HG03521 (cell line): ENCODE data around the gene MEF2B.
"Not testable (repeated sequence)": the region's sequence is repeated elsewhere in the genome, so short reads cannot be mapped to it uniquely, and the experiment has no call there.

Experiments used
- ATAC-seq: cut with Tn5 transposase; IDR thresholded peaks from one replicate; pipeline ENCODE4 v1.9.1; 2021; ENCODE audit warnings: mild to moderate bottlenecking, moderate library complexity; ENCODE audit not compliant: unreplicated experiment

Gene MEF2B

DNA sequence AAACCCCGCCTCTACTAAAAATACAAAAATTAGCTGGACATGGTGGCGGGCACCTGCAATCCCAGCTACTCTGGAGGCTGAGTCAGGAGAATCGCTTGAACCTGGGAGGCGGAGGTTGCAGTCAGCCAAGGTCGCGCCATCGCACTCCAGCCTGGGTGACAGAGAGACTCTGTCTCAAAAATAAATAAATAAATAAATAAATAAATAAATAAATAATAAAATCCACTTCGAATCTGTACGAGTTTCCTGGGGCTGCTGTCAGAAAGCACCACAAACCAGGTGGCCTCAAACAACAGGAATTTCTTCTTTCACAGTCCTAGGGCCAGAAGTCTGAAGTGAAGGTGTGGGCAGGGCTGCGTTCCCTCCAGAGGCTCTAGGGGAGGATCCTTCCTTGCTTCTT is 67.5 kb downstream of the MEF2B start:
- ATAC-seq, result not testable (repeated sequence)

DNA sequence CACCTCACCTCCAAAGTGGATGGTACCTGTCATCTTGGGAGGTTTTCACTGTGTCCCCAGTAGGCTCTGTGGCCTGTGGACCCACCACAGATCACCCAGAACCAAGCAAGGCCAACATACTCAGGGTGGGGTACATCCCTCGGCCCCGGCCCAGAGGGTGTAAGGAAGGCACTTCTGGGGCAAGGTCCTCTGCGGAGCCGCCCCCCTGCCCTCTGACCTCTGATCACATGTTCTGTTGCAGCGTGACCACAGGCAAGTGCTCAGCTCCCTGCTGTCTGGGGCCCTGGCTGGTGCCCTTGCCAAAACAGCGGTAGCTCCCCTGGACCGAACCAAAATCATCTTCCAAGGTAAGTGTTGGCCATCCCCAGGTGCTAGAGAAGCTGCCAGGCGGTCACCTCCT is 68.5 kb downstream of the MEF2B start:
- no peak for ATAC-seq

DNA sequence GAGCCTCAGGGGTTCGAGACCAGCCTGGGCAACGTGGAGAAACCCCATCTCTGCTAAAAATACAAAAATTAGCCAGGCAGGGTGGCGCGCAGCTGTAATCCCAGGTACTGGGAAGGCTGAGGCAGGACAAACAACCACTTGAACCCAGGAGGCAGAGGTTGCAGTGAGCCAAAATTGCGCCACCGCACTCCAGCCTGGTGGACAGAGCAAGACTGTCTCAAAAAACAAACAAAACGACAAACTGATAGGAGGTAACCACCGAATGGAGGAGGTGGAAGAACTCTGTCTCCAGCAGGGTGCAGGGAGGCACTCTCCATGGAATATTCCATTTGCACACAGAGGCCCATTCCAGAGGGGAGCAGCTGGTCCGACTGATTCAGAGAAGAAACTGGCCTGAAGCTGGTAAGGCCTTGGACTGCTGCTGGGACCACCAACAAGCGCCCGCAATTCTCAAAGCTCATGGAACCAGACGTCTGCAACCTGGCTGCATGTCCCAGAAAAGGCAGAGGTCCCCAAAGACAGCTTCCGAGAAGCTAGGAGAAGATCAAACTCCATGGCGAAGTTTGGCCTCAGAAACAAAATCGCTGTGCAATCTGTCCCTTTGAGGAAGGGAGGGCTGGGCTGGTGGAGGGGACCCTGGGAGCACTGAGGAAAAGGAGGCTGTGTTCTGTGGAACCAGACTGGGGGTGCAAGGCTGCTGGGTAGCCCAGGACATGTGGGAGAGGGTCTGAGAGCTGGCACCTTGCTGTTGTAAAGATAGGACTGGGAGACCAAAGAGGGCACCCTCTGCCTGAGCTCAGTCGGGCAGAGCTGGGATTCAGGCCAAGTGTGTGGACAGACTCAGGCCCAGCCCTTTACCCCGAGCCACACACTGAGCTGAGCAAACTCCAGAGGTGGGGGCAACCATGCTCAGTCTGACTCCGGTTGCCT is 71.1 kb downstream of the MEF2B start:
- ATAC-seq, result no peak

DNA sequence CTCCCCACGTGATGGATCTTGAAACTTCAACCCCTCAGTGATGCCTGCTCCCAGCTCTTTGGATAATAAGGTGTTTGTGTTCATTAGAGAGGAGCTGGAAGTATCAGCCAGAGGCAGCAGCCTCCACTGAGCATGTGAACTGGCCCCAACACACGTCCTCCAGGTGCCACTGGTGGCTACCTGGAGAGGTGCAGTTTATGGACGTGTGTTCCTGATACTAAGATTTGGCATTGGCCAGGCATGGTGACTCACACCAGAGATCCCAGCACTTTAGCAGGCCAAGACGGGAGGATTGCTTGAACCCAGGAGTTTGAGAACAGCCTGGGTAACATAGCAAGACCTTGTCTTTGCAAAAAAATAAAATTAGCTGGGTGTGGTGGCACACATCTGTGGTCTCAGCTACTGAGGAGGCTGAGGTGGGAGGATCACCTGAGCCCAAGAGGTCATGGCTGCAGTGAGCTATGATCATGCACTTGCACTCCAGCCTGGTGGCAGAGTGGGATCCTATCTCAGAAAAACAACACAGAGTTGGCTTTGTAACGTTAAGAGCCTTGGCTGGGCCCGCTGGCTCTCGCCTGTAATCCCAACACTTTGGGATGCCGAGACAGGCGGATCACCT is 71.9 kb downstream of the MEF2B start:
- no peak for ATAC-seq

DNA sequence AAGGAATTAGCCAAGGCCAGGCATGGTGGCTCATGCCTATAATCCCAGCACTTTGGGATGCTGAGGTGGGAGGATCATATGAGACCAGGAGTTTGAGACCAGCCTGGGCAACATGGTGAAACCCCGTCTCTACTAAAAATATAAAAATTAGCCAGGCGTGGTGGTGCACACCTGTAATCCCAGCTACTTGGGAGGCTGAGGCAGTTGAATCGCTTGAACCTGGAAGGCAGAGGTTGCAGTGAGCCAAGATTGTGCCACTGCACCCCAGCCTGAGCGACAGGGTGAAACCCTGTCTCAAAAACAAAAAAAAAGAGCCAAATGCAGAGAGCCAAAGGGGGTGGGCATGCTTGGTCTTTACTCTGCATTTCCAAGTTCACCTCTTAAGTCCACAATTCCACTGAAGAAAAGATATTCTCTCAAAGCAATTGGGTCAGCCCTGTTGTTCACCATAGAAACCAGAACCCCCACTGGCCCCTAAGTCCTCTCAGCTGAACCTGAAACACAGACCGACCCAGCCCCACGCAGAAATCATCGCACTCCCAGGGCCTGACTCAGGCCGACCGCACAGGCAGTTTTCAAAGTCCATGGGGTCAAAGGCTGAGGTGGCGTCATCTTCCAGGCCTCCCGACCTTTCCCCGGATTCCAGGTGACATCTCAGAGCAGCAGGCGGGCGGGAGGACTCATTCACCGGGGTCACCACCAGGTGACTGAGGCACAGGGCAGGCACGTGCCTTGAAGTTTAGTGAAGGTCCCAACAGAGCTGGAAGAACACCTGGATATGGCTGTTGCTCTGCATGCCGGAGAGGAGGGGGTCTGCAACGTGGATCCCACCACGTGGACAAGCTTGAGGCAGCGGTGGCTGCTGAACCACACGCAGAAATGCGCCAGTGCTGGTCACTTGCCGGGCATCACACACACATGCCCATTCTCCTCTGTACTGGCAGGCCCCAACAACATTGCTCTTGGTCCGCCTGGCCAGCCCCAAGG is 73.1 kb downstream of the MEF2B start:
- no peak for ATAC-seq

DNA sequence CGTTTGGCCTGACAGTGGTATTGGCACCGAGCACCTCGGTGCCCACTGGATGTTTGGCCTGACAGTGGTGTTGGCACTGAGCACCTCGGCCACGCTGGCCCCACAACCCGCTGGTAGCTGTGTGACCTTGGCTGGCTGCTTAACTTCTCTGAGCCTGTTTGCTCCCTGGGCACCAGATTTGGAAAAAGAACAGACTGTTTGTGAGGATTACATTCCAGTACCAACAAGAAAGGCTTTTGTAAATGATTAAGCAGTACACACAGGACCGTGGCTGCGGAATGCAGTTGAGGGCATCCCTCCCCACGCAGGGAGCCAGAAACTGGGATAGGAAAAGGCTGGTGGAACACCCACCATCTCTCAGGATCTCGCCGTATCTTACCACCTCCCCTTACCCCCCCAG is 74.4 kb downstream of the MEF2B start:
- ATAC-seq, result no peak
